ENCODE data around the gene ZNF680.
A peak's percentile ranks its signal among the peaks of the same experiment; 100 is the strongest.
"Not testable (repeated sequence)": the region's sequence is repeated elsewhere in the genome, so short reads cannot be mapped to it uniquely, and the experiment has no call there.

The ZNF680 gene

DNA sequence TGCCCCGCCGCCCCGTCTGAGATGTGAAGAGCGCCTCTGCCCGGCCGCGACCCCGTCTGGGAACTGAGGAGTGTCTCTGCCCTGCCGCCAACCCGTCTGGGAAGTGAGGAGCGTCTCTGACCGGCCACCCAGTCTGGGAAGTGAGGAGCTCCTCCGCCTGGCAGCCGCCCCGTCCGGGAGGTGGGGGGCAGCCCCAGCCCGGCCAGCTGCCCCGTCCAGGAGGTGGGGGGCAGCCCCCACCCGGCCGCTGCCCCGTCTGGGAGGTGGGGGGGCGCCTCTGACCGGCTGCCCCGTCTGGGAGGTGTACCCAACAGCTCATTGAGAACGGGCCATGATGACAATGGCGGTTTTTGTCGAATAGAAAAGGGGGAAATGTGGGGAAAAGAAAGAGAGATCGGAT lies 8.7 kb downstream of the ZNF680 start:
- DNase-seq, result not testable (repeated sequence)

DNA sequence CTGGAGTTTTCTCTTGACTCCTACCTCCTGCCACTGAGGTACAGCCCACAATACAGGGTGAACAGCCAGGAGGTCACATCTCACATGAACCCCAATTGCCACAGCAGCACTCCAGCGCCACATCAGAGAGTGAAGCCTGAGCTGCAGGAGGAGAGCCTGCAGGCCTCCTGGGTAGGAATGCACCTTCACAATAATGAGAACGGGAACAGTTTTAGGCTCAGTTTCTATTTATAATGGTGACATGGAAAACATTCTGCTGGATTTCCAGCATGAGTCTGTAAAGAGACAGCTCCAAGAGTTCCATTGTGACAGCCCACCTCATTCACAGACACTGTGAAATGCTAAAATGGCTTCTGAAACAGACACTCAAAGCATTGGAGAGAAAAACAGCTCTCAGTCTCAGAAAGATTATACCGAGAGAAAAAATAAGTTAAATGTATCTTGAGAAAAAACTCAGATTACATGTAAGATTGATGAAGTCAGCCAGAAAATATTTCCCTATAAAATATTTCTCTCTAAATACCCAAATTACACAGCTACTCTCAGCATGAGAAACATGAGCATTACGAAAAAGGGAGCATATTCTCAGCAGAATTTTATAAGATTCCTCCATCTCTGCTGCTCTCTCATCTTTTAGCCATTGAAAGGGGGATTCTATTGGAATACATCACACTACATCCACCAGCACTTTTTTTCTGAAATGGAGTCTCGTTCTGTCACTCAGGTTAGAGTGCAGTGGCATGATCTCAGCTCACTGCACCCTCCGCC lies 11.3 kb downstream of the ZNF680 start:
- no peak for DNase-seq

DNA sequence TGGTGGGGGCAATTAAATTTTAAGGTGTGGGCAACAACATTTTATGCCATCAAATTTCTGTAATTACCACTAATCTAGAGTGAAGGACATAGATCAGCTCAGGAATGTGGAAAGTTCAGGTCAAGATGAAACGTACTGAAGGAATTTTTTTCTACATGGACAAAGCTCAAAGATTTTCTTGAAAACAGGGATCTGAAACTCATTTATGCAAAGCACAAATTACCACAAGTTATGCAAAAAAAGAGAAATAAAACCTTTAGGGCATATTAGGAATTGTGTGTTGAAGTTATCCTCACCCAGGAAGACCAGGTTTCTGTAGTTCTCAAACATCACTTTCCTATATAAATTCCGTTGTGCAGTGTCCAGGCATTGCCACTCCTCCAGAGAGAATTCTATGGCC lies 18.9 kb downstream of the ZNF680 start:
- DNase-seq, result no peak

DNA sequence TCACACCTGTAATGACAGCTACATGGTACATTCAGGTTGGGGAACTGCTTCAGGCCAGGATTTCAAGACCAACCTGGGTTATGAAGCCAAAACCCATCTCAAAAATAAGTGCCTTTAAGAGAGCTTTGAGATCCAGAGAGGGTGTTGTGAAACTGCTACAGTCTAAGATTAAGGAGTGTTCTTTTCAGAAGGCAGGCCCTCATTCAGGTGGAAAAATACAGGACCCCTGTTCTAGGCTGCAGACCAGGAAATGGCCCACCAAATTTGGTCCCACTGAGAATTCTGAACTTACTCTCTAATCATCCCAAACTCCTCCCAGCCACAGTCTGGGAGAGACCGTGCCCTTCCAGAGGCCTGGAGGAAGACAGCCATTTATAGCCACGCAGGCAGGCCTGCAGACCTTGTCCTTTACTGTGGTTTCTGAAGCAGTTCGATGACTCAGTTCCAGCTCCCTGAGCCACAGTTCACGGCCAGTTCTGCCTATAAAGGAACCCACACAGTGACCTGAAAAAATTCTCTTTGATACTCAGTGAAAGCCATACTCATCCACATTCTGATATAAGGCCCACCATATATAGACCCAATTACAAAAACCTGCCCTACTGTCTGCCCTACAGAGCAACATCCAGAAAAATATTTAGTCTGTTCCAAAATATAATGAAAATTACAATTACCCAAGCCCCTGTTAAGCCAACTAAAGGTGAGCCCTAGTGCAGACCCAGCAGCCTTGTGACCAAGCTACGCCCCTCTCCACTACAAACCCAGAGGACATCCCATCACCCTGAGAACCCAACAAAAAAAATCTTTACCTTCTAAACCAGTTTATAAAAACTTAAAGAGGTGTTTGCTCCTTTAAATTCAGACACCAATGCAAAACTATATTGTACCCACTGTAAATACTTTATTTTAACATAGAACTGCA lies 21.2 kb downstream of the ZNF680 start:
- DNase-seq, result no peak

DNA sequence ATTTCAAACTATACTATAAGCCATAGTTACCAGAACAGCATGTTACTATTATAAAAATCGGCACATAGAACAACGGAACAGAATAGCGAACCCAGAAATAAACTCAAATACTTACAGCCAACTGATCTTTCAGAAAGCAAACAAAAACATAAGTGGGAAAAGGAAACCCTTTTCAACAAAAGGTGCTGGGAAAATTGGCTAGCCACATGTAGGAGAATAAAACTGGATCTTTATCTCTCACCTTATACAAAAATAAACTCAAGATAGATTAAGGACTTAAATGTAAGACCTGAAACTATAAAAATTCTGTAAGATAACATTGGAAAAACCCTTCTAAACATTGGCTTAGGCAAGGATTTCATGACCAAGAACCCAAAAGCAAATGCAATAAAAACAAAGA lies 29.1 kb downstream of the ZNF680 start:
- DNase-seq, result no peak

DNA sequence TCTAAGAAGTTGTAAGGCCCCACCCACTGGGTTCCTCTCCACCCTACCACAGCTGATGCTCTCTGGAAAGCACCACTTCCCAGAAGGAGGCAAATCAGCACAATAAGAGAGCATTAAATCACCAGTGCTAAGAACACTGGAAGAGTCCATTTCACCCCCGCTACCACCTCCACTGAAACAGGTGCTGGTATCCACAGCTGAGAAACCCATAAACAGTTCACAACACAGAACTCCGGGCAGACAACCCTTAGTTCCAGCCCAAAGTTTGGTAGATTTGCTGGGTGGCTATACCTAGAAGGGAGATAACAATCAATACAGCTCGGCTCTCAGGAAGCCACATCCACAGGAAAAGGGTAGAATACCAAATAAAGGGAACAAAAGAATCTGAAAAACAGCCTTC lies 34.1 kb downstream of the ZNF680 start:
- no peak for DNase-seq

DNA sequence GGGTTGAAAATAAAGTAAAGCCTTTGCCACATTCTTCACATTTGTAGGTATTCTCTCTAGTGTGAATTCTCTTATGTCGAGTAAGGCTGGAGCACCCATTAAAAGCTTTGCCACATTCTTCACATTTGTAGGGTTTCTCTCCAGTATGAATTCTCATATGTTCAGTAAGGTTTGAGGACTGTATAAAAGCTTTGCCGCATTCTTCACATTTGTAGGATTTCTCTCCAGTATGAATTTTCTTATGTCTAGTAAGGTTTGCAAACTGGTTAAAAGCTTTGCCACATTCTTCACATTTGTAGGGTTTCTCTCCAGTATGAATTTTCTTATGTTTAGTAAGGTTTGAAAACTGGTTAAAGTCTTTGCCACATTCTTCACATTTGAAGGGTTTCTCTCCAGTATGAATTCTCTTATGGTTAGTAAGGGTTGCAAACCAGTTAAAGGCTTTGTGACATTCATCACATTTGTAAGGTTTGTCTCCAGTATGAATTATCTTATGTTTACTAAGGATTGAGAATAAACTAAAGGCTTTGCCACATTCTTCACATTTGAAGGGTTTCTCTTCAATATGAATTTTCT lies 41.4 kb downstream of the ZNF680 start:
- DNase-seq, result no peak

DNA sequence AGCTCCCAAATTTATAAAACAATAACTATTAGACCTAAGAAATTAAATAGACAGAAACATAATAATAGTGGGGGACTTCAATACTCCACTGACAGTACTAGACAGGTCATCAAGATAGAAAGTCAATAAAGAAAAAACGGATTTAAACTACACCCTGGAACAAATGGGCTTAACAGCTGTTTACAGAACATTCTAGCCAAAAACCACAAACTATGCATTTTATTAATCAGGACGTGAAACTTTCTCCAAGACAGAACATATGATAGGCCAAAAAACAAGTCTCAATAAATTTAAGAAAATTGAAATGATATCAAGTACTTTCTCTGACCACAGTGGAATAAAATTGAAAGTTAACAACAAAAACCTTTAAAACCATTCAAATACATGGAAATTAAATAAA lies 46.4 kb downstream of the ZNF680 start:
- no peak for DNase-seq

DNA sequence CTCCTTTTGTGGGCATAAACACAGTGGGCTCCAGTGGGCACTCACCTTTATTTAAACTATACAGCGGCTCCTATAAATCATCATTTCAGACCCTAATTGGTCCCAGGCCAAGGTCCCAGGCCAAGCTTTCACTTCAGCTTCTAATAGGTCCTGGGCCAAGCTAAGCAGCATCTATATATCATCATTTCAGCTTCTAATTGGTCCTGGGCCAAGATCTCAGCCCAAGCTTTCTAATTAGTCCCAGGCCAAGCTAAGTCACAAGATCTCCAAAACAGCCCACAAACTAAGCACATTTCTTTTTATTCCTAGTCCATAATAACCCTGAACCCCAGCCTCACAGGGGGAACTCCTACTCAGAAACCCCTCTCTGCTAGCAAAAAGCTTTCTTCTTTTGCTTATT lies 47.1 kb downstream of the ZNF680 start:
- no peak for DNase-seq

DNA sequence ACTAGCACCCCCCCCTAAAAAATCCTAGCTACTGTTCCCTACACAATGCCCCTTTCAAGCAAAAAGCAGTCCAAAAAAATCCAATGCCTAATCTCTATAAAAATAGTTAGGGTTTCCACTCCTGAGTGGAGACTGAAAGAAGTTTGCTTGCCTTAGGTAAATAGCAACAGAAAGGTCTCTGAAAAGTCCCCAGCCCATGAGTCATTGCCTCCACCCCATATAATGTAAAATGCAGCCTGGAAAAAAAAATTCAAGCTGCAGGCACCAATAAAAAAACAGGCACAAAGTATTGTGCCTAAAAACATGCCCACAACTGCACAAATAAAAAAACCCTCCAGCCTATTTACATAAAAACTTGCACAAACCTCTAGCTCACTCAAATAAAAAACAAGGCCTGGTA lies 47.5 kb downstream of the ZNF680 start:
- no peak for DNase-seq

DNA sequence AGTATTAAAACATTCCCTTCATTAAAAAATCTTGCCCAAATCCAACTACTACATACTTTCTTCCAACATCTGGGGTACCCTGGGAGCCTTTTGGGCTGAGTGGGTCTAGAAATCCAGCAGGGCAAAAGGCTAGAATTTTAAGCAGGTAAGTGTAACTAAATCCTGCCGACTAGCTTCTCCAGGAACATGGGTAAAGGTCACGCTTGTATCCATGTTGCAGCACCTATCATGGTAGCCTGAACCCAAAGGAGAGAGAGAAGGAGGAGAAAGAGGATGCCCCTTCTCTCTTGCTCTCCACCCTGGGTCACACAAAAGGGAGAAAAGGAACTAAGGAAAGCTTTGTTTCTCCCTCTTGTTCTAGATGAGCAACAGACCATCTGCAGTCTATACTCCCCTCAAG lies 53.3 kb downstream of the ZNF680 start:
- DNase-seq, result no peak

DNA sequence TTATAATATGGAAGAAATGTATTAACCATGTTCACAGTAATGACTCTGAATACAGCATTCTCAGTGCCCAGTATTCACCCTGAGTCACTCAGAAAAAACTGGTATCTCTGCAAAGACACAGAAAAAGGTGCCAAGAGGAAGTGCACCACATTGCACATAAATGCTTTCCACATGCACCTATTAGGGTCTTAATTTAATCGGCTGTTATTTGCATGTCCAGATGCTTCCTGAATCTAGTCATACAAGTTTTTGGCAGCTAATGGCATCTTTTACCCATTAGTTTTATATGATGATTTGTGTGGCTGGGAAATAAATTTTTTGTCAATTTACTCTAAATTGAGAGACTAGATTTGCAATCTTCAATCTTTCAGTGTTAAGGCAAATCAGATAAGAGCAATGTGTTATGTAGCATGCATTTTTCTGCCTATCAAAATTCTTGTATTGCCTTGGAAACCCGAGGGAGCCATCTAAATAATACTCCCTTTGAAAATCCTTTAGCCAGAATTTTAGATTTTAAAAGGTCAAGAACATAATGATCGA lies 58.2 kb downstream of the ZNF680 start:
- DNase-seq, result no peak

DNA sequence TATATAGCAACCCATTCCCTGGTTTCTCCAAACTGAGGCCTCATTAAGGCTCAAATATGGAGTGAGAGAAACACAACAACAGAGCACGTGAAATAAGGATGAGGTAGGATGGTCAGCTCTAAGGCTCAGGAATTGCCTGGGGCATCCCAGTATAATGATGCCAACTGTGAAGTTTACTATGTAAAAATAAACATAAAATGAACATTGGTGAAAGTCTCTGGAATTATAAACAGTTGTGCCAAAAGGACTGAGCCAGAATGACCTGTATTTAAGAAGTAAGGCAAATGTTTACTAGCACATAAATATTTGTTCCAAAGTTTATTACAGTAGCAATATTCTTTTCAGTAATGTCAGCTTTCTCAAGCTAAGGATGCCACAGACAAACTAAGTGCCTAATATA lies 64.6 kb downstream of the ZNF680 start:
- DNase-seq, result no peak

DNA sequence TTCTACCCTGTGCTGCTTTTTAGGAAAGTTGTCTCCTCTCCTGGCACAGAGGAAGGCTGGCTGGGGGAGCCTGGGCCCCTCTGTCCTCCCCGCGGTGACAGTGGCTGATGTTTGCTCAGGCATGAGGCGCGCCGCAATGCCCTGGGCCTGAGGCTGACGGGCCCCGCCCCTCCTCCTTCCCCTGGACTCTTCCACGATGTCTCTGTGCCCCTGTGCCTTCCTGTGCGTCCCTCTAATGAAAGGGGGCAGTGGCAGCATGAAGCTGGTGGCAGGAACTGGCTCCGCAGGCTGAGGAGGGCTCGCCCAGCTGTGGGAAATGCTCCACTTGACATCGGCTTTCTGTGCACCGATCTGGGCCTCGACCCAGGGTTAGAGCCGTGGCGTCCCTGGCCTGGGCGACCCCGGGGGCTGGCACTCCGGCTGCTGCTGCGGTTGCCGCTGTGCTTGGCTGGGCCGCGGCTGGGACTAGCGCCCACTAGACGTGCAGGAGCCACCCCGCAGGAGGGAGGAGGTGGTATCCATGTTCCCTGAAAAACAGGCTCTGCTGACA lies 67.9 kb downstream of the ZNF680 start:
- DNase-seq, result peak in 1 of 2 experiments; percentile 18

DNA sequence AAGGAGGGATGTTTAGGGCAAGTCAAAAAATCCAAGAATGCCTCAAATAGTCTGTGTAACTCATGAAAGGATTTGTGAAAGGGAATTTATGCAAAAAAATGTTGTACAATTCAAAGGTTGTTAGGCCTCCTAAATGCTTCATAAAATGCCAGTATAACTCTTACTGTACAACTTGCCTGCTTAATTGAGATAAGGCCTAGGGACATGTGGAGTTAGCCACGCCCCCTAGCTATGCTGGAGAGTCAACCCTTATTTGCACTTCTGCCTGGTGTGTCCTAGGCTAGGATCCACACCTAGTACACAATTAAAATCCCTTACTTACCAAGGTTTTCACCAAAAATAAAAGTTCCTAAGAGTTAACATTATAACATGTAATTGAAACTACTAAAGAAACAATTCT lies 77.2 kb downstream of the ZNF680 start:
- DNase-seq, result no peak

Data from NCI-H526 (cell line).